GM19397 (cell line): ENCODE data around the gene GPR37.

Source experiments
- ATAC-seq: cut with Tn5 transposase; IDR thresholded peaks from one replicate; pipeline ENCODE4 v1.9.1; 2021; ENCODE audit warnings: mild to moderate bottlenecking, moderate library complexity; ENCODE audit not compliant: unreplicated experiment

The GPR37 gene

GRCh38 chr7:124780608-124781007, 15.0 kb upstream of the GPR37 start:
- no peak for ATAC-seq

- ATAC-seq = no peak
Measured at GRCh38 chr7:124780056-124780455, 14.5 kb upstream of the GPR37 start.

- ATAC-seq = no peak
Measured at GRCh38 chr7:124779620-124780019, 14.0 kb upstream of the GPR37 start.

GRCh38 chr7:124779194-124779593, 13.6 kb upstream of the GPR37 start:
- no peak for ATAC-seq

- no peak for ATAC-seq
Measured at GRCh38 chr7:124777268-124777667, 11.7 kb upstream of the GPR37 start.

- no peak for ATAC-seq
Measured at GRCh38 chr7:124776153-124776552, 10.6 kb upstream of the GPR37 start.

- no peak for ATAC-seq
Measured at GRCh38 chr7:124775422-124775821, 9.8 kb upstream of the GPR37 start.

GRCh38 chr7:124773938-124774337, 8.3 kb upstream of the GPR37 start:
- no peak for ATAC-seq

- ATAC-seq = no peak
Measured at GRCh38 chr7:124773339-124773738, 7.7 kb upstream of the GPR37 start.

- ATAC-seq = no peak
Measured at GRCh38 chr7:124769136-124769535, 3.5 kb upstream of the GPR37 start.

GRCh38 chr7:124768525-124768924, 2.9 kb upstream of the GPR37 start:
- no peak for ATAC-seq

GRCh38 chr7:124764847-124765400, 668 bp downstream of the GPR37 start:
- ATAC-seq = peak; percentile 38

- no peak for ATAC-seq
Measured at GRCh38 chr7:124764051-124764846, 1.3 kb downstream of the GPR37 start.

GRCh38 chr7:124762611-124763143, 2.9 kb downstream of the GPR37 start:
- ATAC-seq = no peak

- ATAC-seq = no peak
Measured at GRCh38 chr7:124761164-124761715, 4.4 kb downstream of the GPR37 start.

GRCh38 chr7:124758327-124758726, 7.3 kb downstream of the GPR37 start:
- no peak for ATAC-seq

GRCh38 chr7:124754576-124755268, 10.9 kb downstream of the GPR37 start:
- ATAC-seq = no peak

- ATAC-seq = no peak
Measured at GRCh38 chr7:124752310-124752709, 13.3 kb downstream of the GPR37 start.

- no peak for ATAC-seq
Measured at GRCh38 chr7:124751027-124751426, 14.6 kb downstream of the GPR37 start.

GRCh38 chr7:124747072-124747471, 18.5 kb downstream of the GPR37 start:
- ATAC-seq = no peak

GRCh38 chr7:124738639-124739038, 27.0 kb downstream of the GPR37 start:
- no peak for ATAC-seq
